COR-L47 (cell line): ENCODE measurements around the gene CENPC.
"Not testable (repeated sequence)": the region's sequence is repeated elsewhere in the genome, so short reads cannot be mapped to it uniquely, and the experiment has no call there.

Experiments
- DNase-seq: peaks from one replicate; lab custom pipeline; 2025; lab: John Stamatoyannopoulos, UW

The CENPC gene

DNA sequence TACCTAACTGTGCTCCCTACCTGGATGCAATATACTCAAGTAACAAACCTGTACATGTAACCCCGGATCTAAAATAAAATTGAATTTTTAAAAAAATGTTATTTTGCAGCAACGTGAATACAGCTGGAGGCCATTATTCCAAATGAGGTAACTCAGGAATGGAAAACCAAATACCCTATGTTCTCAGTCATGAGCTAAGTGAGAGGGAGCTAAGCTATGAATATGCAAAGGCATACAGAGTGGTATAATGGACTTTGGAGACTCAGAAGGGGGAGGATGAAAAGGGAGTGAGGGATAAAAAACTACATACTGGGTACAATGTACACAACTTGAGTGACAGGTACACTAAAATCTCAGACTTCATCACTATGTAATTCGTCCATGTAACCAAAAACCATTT, 78.6 kb downstream of the CENPC start:
- DNase-seq: no peak

DNA sequence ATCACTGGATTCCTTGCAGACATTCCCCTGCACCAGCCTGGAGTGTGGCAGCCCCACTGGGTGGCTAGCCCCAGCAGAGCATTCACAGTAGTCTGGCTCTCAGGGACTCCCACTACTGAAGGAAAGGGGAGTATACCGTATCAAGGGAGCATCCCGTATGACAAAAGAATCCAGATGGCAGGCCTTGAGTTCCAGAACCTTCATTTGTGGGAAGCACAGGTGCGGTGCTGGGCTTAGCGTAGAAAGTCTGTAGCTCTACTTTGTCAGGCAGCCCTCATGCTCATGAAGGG, 79.6 kb downstream of the CENPC start:
- DNase-seq: no peak

DNA sequence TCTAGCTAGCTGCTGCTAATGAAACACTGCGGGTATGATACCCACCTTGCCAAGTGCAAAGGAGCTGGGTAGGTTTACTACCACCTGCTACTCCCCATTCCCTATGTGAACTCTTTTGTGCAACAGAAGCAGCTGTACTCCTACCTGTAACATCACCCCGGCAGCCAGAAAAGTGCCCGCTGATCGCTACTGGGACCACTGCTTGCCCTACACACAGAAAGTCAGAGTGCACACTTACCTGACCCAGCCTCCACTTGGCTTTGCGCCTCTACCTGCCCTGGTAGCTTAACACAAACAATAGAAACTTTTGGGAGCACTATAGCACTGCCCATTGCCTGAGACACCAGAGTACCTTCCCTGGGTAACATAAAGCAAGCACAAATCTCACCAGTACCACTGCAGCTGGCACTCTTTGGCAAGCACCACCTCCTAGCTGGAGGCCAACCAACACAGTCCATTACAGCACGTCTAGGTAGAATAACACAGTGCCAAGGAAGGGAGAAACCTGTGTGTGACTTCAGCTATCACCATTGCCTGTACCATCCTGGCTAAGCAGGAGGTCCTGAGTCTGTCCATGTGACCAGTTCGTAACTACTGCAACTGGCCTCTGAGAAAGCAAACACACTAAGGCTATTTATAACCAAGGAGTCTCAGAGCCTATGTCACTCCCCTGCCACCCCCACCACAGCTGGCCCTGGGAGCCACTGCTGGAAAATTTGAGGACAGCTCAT, 80.1 kb downstream of the CENPC start:
- DNase-seq: no peak

DNA sequence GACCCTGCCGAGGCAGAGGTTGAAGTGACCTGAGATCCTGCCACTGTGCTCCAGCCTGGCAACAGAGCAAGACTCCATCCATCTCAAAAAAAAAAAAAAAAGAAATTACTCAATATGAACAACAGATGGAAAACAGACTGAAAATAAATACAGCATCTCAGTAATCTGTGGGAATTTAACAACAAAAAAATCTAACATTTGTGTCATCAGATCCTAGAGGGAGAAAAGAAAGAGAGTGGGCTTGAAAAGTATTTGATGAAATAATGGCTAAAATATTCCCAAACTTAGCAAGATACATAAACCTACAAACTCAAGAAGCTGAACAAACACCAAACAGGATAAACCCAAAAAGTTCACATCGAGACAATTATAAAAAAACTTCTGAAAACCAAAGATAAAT, 84.7 kb downstream of the CENPC start:
- no peak for DNase-seq

DNA sequence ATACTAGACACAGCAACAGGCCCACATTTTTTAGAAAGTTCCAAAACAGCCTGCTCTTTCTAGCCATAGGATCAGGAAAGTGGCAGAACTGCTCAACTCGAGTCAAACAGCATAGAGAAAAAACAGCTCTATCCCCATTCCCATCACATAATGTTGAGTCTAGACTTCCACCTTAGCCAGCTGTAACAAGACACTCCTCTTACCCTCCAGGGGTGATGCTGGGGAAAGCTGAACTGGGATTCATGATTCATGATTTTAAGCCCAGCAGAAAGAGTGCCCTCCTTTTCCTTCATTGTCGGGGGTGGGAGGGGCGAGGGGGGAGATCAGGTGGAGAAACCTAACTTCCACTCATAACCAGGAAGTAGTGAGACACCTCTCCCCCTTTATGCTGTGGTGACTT, 86.1 kb downstream of the CENPC start:
- DNase-seq: no peak

DNA sequence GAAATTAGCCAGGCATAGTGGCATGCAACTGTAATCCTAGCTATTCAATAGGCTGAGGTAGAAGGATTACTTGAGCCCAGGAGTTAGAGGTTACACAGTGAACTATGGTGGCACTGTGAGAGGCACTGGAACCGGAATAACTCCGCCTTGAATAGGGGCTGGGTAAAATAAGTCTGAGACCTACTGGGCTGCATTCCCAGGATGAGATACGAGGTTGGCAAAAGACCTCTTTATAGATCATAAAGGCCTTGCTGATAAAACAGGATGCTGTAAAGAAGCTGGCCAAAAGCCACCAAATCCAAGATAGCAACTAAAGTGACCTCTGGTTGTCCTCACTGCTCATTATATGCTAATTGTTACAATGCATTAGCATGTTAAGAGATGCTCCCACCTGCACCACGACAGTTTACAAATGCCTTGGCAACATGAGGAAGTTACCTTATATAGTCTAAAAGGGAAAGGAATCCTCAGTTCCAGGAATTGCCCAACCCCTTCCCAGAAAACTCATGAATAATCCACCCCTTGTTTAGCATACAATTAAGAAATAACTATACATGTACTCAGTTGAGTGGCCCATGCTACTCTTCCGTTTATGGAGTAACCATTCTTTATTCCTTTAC, 88.6 kb downstream of the CENPC start:
- DNase-seq: no peak

DNA sequence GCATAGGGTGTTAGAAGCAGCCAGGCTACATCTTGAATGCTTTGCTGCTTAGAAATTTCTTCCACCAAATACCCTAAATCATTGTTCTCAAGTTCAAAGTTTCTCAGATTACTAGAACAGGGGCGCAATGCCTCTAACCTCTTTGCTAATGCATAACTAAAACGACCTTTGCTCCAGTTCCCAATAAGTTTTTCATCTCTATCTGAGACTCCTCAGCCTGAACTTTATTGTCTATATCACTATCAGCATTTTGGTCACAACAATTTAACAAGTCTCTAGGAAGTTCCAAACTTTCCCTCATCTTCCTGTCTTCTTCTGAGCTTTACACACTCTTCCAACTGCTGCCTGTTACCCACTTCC, 92.5 kb downstream of the CENPC start:
- not testable (repeated sequence) for DNase-seq

DNA sequence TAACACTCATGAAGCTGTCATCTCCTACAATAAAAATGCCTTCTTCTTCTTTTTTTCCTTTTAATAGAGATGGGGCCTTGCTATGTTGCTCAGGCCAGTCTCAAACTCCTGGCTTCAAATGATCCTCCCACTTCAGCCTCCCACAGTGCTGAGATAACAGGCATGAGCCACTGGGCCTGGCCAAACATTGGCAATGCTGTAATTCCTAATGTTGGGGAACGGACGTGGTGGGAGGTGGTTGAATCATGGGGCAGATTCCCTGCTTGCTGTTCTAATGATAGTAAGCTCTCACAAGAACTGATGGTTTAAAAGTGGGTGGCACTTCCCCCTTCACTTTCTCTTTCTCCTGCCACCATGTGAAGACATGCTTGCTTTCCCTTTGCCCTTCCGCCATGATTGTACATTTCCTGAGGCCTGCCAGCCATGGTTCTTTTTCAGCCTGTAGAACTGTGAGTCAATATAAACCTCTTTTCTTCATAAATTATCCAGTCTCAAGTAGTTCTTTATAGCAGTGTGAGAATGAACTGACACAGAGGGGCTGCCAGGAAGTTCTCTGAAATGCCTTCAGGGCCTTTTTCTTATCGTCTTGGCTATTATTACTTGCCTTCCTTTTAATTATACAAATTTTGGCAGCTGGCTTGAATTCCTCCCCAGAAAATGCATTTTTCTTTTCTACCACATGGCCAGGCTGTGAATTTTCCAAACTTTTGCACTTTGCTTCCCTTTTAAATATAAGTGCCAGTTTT, 93.0 kb downstream of the CENPC start:
- DNase-seq: no peak

DNA sequence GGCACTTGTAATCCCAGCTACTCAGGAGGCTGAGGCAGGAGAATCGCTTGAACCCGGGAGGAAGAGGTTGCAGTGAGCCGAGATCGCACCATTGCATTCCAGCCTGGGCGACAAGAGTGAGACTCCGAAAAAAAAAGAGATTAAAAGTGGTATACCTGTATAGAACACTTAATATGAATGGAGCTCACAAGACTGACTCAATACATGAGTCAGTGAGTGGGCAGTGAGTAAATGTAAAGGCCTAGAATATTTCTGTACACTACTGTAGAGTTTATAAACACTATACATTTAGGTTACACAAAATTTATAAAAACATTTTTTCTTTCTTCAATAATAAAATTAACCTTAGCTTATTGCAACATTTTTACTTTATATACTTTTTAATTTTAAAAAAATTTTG, 93.8 kb downstream of the CENPC start:
- DNase-seq: no peak

DNA sequence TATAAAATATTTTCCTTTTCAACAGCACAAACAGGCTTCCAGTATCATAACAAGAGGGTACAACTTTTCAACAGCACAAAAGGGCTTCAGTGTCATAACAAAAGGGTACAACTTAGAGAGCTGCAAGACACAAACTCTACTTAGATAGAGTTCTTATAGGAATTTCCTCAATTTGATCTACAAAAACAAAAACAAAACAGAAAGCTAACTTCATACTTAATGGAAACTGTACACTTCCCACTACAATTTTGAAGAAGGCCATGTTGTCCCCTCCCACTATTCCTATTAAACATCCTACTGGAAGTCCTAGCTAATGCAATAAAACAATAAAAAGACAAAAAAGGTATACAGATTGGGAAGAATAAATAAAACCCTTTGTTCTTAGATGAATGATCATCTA, 96.7 kb downstream of the CENPC start:
- DNase-seq: no peak

DNA sequence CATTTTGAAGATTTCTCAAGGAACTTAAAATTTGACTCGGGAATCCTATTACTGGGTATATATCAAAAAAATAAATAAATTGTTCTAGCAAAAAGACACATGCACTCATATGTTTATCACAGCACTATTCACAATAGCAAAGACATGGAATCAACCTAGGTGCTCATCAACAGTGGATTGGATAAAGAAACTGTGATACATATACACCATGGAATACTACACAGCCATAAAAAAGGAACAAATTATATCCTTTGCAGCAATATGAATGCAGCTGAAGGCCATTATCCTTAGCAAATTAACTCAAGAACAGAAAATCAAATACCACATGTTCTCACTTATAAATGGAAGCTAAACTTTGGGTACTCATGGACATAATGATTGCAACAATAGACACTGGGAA, 97.4 kb downstream of the CENPC start:
- no peak for DNase-seq

DNA sequence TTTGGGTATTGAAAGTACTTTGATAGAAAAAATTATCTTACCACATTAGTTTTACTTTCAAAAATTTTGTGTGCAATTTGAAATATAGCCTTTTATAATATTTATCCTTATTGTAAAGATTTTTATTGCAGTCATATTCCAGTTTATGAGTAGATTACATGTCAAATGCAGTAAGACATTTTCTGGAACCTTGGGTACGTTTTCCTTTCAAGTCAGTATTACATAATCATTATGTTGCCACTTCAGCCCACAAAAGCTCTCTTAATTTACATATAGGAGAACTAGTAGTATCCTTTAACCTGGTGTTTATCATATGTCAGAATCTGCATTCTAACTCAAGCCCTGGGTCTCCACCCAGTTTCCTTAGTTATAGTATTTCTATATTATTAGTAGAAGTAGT, 98.5 kb downstream of the CENPC start:
- DNase-seq: no peak

DNA sequence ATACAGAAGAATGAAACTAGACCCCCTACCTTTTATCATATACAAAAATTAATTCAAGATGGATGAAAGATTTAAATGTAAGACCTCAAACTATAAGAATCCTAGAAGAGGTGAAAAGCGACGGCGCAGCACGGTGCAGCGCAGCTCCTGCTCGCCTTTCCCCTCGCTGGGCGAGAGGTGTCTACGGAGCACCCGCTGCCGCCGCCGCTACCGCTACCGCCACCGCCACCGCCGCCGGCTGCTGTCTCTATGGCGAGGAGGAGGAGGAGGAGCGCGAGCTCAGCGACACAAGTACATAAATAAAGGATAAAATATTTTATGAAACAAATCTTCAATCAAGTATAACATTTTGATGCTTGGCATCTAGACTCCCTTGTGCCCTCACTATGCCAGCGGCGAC, 99.4 kb downstream of the CENPC start:
- DNase-seq: not testable (repeated sequence)

DNA sequence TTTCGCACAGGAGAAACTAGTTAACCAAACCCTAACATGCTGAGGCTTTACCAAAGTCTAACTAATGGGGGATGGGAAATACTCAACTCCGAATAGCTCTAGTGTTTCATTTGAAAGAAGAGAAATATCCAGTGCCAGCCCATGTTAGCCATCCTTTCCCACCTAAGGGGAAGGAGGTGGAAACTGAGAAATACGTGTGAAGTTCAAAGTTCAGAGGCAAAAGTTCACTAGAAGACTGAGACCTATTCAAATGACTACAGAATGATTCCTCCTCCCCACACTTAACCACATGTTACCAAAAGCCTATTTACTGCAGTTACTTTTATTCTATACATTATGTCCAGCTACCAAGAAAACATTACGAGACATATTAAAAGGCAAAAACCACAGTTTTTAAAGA, 106.3 kb downstream of the CENPC start:
- DNase-seq: no peak

DNA sequence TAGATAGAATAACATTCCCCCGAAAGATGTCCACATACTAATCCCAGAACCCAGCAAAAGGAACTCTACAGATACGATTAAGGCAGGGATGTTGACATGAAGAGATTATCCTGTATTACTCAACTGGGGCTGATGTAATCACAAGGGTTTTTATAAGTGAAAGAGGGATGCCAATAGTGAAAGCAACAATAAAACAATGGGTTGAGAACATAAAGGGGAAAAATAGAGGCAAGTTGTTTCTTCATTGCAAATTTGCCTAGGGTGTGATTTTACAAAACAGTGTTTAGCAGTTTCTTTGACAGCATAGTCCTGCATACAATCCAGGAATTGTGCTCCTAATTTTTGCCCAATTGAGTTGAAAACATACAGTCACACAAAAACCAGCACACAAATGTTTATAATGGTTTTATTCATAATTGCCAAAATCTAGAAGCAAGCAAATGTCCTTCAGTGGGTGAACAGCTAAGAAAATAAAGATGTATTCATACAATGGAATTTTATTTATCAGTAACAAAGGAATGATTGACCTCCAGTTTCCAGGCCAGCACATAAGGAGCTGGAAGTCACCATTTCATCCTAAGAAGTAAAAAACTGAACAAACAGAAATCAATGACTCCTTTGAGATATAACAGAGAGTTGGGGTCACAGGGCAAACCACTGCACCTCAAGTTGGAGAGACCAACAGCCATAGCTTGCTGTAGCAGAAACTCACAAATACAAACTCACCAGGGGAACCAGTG, 107.2 kb downstream of the CENPC start:
- DNase-seq: no peak

DNA sequence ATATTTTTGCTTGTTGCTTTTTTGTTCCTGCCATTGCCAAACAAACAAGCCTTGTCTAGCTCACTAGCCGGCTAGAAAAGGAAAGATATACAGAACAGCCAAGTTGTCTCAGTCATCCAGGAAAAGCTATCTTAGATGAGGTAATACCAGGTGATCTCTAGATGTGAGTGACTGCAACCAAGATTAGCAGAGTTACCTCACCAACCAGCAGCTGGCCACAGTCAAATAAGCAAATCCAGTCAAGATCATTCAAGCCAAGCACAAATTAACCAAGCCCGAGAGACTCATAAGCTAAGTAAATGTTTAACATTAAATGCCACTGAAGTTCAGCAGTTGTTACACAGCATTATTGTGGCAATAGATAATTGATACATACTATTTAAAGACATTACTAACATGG, 108.6 kb downstream of the CENPC start:
- DNase-seq: no peak

DNA sequence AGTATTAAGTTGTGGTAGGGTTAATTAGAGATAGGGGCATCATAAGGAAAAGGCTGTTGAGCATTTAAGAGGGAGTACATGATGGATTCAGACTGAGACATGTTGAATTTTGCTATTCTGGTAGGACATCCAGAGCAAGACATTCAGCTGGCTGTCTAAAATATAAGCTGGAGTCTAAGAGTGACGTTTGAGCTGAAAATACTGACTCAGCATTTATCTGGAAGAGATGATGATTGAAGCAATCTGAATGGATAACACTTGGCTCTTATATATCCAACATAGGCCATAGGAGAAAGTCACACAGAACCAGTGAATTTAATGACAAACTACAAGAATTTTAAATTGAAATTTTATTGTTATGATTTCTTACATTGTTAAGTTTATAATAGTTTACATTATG, 114.3 kb downstream of the CENPC start:
- no peak for DNase-seq

DNA sequence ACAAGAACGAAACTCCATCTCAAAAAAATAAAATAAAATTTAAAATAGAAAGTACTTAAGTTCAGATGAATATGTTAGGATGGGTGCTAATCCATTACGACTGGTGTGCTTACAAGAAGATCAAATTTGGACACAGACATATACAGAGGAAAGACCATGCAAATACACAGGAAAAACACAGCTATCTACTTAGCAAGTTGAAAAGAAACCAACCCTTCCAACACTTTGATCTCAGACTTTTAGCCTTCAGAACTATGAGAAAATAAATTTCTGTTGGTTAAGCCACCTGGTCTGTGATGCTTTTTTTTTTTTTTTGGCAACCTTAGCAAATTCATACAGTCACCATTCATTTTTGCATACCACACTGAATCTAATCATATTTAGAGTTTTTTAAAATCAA, 116.5 kb downstream of the CENPC start:
- DNase-seq: no peak
